T-helper 1 cell treated with Interleukin-12 subunit alpha and Interleukin-12 subunit beta and Interleukin-4 antibody, amounts not matched to agents 30 μg/mL and 1 μg/mL, for 36 hours (primary cell): ENCODE measurements around the gene PAQR5.

ENCODE experiments used
- H3K27ac Mint-ChIP-seq: one replicate; pipeline ENCODE4 v1.8.0; 2021; ENCODE audit warnings: mild to moderate bottlenecking, mixed read lengths
- H3K27me3 Mint-ChIP-seq: one replicate; pipeline ENCODE4 v1.8.0; 2021; ENCODE audit warnings: low read depth, mixed read lengths
- H3K36me3 Mint-ChIP-seq: one replicate; pipeline ENCODE4 v1.8.0; 2021; ENCODE audit warnings: low read depth, mixed read lengths
- H3K4me1 Mint-ChIP-seq: one replicate; pipeline ENCODE4 v1.8.0; 2021; ENCODE audit warnings: low read depth, mixed read lengths
- H3K4me3 Mint-ChIP-seq: one replicate; pipeline ENCODE4 v1.8.0; 2021; ENCODE audit warnings: mild to moderate bottlenecking, moderate library complexity, mixed read lengths
- H3K9me3 Mint-ChIP-seq: one replicate; pipeline ENCODE4 v1.8.0; 2021; ENCODE audit warnings: mixed read lengths

Gene PAQR5

GRCh38 chr15:69302929-69303328 is 4.2 kb downstream of the PAQR5 start:
- no peaks in the 10 kb centered on the region for H3K36me3 Mint-ChIP-seq
- peaks cover 34% of the 10 kb centered on the region for H3K27me3 Mint-ChIP-seq
- no peaks in the 10 kb centered on the region for H3K9me3 Mint-ChIP-seq
- no peak overlapping the region for H3K4me3 Mint-ChIP-seq
- H3K27ac Mint-ChIP-seq, result no peak overlapping the region
- no peaks in the 10 kb centered on the region for H3K4me1 Mint-ChIP-seq

DNA sequence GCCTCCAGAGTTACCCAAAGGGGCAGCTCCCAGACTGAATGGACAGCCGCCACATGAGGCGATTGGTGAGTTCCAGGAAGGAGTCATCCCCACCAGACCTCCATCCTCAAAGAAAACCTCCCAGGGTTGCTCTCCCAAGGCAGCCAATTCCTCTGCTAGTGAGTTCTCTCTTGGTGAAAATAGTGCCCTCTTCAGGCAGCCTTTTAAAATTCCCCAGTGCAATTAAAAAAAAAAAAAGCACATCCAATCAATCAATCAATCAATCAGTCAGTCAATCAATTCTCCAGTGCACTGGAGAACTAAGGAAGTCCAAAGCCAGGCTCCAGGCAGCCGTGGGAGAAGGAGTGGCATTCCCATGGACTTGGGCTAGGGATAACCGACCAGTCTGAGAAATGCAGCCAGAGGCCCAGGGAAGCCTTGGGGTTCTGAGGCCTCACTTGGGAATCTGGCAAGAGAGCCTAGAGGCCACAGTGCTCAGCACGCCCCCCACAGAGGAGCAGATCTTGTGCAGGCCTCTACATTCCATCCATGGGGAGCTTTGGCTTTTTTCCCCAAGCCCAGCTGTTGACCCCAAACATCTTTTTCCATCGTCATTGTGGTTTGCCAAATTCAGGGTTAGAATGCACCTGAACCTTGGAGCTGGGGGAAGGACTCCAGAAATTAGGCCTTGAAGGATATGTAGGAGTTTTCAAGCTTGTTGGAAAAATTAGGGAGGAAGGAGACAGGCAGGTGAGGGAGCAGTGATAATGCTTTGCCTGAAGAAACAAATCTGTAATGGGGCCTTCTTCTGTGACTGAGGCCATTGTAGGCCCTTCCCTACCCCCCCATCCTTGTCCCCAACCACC is 4.8 kb downstream of the PAQR5 start:
- H3K36me3 Mint-ChIP-seq, result no peaks in the 10 kb centered on the region
- H3K27me3 Mint-ChIP-seq, result peaks cover 27% of the 10 kb centered on the region
- no peak overlapping the region for H3K4me3 Mint-ChIP-seq
- H3K9me3 Mint-ChIP-seq, result no peaks in the 10 kb centered on the region
- H3K27ac Mint-ChIP-seq, result no peak overlapping the region
- no peaks in the 10 kb centered on the region for H3K4me1 Mint-ChIP-seq

- Mint-ChIP-seq H3K9me3 (no peaks in the 10 kb centered on the region), H3K36me3 (no peaks in the 10 kb centered on the region), H3K27me3 (peaks cover 26% of the 10 kb centered on the region), H3K4me3 (no peak overlapping the region), H3K27ac (no peak overlapping the region), H3K4me1 (no peaks in the 10 kb centered on the region)
Observed at GRCh38 chr15:69304182-69304545, 5.5 kb downstream of the PAQR5 start.

DNA sequence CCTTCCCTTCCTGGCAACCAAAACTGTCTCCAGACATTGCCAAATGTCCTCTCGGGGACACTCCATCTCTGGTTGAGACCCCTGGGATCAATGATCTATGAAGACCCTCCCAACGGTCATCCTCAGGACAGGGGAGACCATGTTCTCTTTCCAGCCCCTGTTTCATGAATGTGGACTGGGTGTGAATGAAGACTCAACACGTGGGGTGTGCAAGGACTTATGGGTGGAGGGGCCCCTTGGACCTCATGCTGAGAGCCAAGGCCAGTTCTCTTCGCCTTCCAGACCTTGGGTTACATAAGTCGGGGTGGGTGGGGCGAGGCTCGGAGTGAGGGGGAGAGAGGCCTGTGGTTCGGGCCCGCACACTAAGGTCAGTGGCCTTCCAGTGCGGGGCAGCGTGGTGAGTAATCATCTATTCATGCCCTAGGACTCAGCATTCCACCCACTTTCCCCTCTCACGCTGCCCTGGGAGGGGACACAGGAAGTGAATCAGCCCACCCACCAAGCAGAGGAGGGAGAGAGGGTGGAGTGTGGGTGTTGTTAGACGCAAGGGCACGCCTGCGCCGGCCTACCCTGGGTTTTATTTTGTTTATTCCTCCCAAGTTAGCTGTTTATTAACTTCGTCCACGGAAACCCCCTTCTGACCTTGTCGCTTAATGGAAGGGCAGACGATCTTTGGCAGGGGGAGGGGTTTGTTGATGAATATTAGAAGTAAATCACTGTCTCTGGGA is 6.7 kb downstream of the PAQR5 start:
- H3K27me3 Mint-ChIP-seq, result peaks cover 17% of the 10 kb centered on the region
- H3K27ac Mint-ChIP-seq, result no peak overlapping the region

GRCh38 chr15:69305933-69306568 is 7.3 kb downstream of the PAQR5 start:
- no peak overlapping the region for H3K27ac Mint-ChIP-seq
- no peaks in the 10 kb centered on the region for H3K4me1 Mint-ChIP-seq
- H3K27me3 Mint-ChIP-seq, result peaks cover 10% of the 10 kb centered on the region
- H3K36me3 Mint-ChIP-seq, result no peaks in the 10 kb centered on the region
- H3K9me3 Mint-ChIP-seq, result no peaks in the 10 kb centered on the region
- no peak overlapping the region for H3K4me3 Mint-ChIP-seq

More for the DNA sequence above, 6.7 kb downstream of the PAQR5 start:
- Mint-ChIP-seq H3K36me3 (no peaks in the 10 kb centered on the region), H3K4me1 (no peaks in the 10 kb centered on the region), H3K9me3 (no peaks in the 10 kb centered on the region), H3K4me3 (no peak overlapping the region)

- Mint-ChIP-seq H3K27ac (no peak overlapping the region), H3K4me1 (no peaks in the 10 kb centered on the region), H3K27me3 (no peaks in the 10 kb centered on the region), H3K4me3 (no peak overlapping the region), H3K36me3 (no peaks in the 10 kb centered on the region), H3K9me3 (no peaks in the 10 kb centered on the region)
Observed at GRCh38 chr15:69307939-69308338, 9.2 kb downstream of the PAQR5 start.

GRCh38 chr15:69308949-69309348 is 10.2 kb downstream of the PAQR5 start:
- Mint-ChIP-seq H3K9me3 (no peaks in the 10 kb centered on the region), H3K4me3 (no peak overlapping the region), H3K4me1 (no peaks in the 10 kb centered on the region), H3K27ac (no peak overlapping the region), H3K36me3 (no peaks in the 10 kb centered on the region), H3K27me3 (no peaks in the 10 kb centered on the region)

- Mint-ChIP-seq H3K4me1 (no peaks in the 10 kb centered on the region), H3K27me3 (no peaks in the 10 kb centered on the region), H3K4me3 (no peak overlapping the region), H3K36me3 (no peaks in the 10 kb centered on the region), H3K9me3 (no peaks in the 10 kb centered on the region), H3K27ac (no peak overlapping the region)
Observed at GRCh38 chr15:69311319-69311721, 12.6 kb downstream of the PAQR5 start.

DNA sequence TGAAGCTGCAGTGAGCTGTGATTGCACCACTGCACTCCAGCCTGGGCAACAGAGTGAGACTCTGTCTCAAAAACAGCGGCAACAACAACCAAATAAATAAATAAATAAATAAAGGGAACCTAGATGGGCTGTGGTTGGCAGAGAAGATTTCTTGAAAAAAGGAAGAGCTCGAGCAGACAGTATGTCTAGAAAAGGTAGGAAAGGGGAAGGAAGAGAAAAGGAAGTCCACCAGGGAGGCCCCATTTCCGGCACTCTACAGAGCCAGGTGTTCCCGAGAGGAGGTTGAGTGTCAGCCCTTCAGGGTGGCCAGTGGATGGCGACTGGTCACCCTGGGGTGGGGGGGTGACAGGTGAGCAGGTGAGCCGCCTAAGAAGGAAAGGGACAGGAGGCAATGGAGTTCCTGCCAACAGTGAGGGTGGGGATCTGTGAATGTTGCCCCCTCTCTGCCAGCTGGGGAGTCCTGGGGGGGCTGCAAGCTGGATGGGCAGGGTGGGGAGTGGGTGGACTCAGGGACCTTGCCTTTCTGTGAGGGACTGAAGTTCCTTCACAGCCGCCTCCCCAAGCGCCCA is 14.8 kb downstream of the PAQR5 start:
- Mint-ChIP-seq H3K27me3 (no peaks in the 10 kb centered on the region), H3K36me3 (no peaks in the 10 kb centered on the region), H3K9me3 (no peaks in the 10 kb centered on the region), H3K27ac (no peak overlapping the region), H3K4me3 (no peak overlapping the region), H3K4me1 (no peaks in the 10 kb centered on the region)

- Mint-ChIP-seq H3K27me3 (no peaks in the 10 kb centered on the region), H3K9me3 (no peaks in the 10 kb centered on the region), H3K4me3 (no peak overlapping the region), H3K27ac (no peak overlapping the region), H3K36me3 (no peaks in the 10 kb centered on the region), H3K4me1 (no peaks in the 10 kb centered on the region)
Observed at GRCh38 chr15:69314131-69314530, 15.4 kb downstream of the PAQR5 start.

DNA sequence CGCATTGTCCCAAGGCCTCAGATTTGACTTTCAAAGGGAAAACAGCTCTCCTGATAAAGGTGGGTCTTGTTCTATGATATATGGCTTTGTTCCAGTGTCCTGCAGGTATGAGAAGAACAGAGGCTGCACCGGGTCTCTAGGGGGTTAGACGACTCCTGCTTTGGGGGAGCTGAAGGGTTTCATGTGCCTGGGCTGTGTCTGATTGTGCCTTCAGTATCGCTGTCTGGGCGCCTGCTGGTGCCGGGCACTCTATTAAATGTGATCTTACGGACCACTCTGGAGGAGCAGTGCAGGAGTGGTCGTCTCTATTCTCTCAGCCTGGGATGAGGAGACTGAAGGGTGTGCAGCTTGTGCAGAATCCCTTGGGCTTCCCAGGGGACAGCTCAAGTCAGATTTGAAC is 16.0 kb downstream of the PAQR5 start:
- Mint-ChIP-seq H3K4me1 (no peaks in the 10 kb centered on the region), H3K9me3 (no peaks in the 10 kb centered on the region), H3K27ac (no peak overlapping the region), H3K27me3 (no peaks in the 10 kb centered on the region), H3K36me3 (no peaks in the 10 kb centered on the region), H3K4me3 (no peak overlapping the region)

- H3K27ac Mint-ChIP-seq, result no peak overlapping the region
- H3K4me1 Mint-ChIP-seq, result no peaks in the 10 kb centered on the region
- no peak overlapping the region for H3K4me3 Mint-ChIP-seq
- no peaks in the 10 kb centered on the region for H3K36me3 Mint-ChIP-seq
- no peaks in the 10 kb centered on the region for H3K27me3 Mint-ChIP-seq
- H3K9me3 Mint-ChIP-seq, result no peaks in the 10 kb centered on the region
Observed at GRCh38 chr15:69315402-69316110, 16.8 kb downstream of the PAQR5 start.

- H3K4me3 Mint-ChIP-seq, result no peak overlapping the region
- H3K36me3 Mint-ChIP-seq, result no peaks in the 10 kb centered on the region
- H3K4me1 Mint-ChIP-seq, result peaks cover 6% of the 10 kb centered on the region
- no peaks in the 10 kb centered on the region for H3K9me3 Mint-ChIP-seq
- no peak overlapping the region for H3K27ac Mint-ChIP-seq
- no peaks in the 10 kb centered on the region for H3K27me3 Mint-ChIP-seq
Observed at GRCh38 chr15:69316291-69316690, 17.6 kb downstream of the PAQR5 start.

- H3K27ac Mint-ChIP-seq, result no peak overlapping the region
- no peak overlapping the region for H3K4me3 Mint-ChIP-seq
- peaks cover 6% of the 10 kb centered on the region for H3K4me1 Mint-ChIP-seq
- peaks cover 1% of the 10 kb centered on the region for H3K27me3 Mint-ChIP-seq
- H3K9me3 Mint-ChIP-seq, result no peaks in the 10 kb centered on the region
- no peaks in the 10 kb centered on the region for H3K36me3 Mint-ChIP-seq
Observed at GRCh38 chr15:69317392-69317841, 18.7 kb downstream of the PAQR5 start.
